ES-I3 (cell line): ENCODE data around the gene PTCH1.

ENCODE experiments used
- H3K36me3 ChIP-seq: 2 replicates; pipeline ENCODE4 v1.6.1; 2013; ENCODE audit warnings: mild to moderate bottlenecking, low read length, control low read depth, moderate library complexity; ENCODE audit not compliant: insufficient read depth
- H3K4me1 ChIP-seq: 2 replicates; pipeline ENCODE4 v1.6.1; 2013; ENCODE audit warnings: mild to moderate bottlenecking, control low read depth, low read length; ENCODE audit not compliant: insufficient read depth
- H3K9ac ChIP-seq: 2 replicates; pipeline ENCODE4 v1.6.1; 2013; ENCODE audit warnings: low read depth, mild to moderate bottlenecking, low read length, moderate library complexity
- H3K9me3 ChIP-seq: 2 replicates; pipeline ENCODE4 v1.6.1; 2013; ENCODE audit warnings: mild to moderate bottlenecking, low read length, moderate library complexity; ENCODE audit not compliant: control insufficient read depth, insufficient read depth

PTCH1 gene

GRCh38 chr9:95411054-95411892 is 105.5 kb downstream of the PTCH1 start:
- no peaks in the 10 kb centered on the region for H3K36me3 ChIP-seq
- H3K9ac ChIP-seq = no peak overlapping the region
- no peaks in the 10 kb centered on the region for H3K9me3 ChIP-seq
- peaks cover 16% of the 10 kb centered on the region for H3K4me1 ChIP-seq

- H3K9ac ChIP-seq = no peak overlapping the region
- H3K4me1 ChIP-seq = peaks cover 16% of the 10 kb centered on the region
- H3K9me3 ChIP-seq = no peaks in the 10 kb centered on the region
- H3K36me3 ChIP-seq = no peaks in the 10 kb centered on the region
Measured at GRCh38 chr9:95409650-95410426, 106.9 kb downstream of the PTCH1 start.

GRCh38 chr9:95407524-95407923 is 109.2 kb downstream of the PTCH1 start:
- Histone ChIP-seq H3K36me3 (no peaks in the 10 kb centered on the region), H3K4me1 (peaks cover 16% of the 10 kb centered on the region), H3K9ac (no peak overlapping the region), H3K9me3 (no peaks in the 10 kb centered on the region)

- Histone ChIP-seq H3K9ac (no peak overlapping the region), H3K9me3 (no peaks in the 10 kb centered on the region), H3K36me3 (no peaks in the 10 kb centered on the region), H3K4me1 (peaks cover 13% of the 10 kb centered on the region)
Measured at GRCh38 chr9:95406121-95406520, 110.7 kb downstream of the PTCH1 start.

- Histone ChIP-seq H3K4me1 (no peaks in the 10 kb centered on the region), H3K36me3 (no peaks in the 10 kb centered on the region), H3K9ac (no peak overlapping the region), H3K9me3 (no peaks in the 10 kb centered on the region)
Measured at GRCh38 chr9:95399261-95399660, 117.5 kb downstream of the PTCH1 start.
